Measurements from ENCODE around the gene CDKAL1. TPM values are rescaled to one million over a fixed set of nuclear protein-coding genes. Genes with fewer than 3 reads are reported as not detected.

The CDKAL1 gene
- total RNA-seq, 2 donors from 2014 or later = 12.1 to 19.0 TPM

- 76% methylated on average over 1 of the region's 1 CpG for WGBS
These were observed 239.6 kb downstream of the CDKAL1 start for GRCh38 chr6:20773822-20774221.

GRCh38 chr6:20775981-20776380, 241.7 kb downstream of the CDKAL1 start:
- intact Hi-C loops (cut with DNase I) = no loop called here
- no peaks in the 10 kb centered on the region for H3K27me3 ChIP-seq (replicated peaks; ENCODE audit: insufficient read depth)
- TF ChIP-seq POLR2AphosphoS5 (IDR thresholded peaks at IDR 0.05) (no peak), CTCF (IDR thresholded peaks at IDR 0.05) (no peak), POLR2A (IDR thresholded peaks at IDR 0.05) (no peak)
- H3K36me3 ChIP-seq = no peaks in the 10 kb centered on the region
- H3K4me3 ChIP-seq = no peak overlapping the region
- H3K27ac ChIP-seq = no peak overlapping the region
- DNase-seq (ENCODE audit: low spot score) = no peak
- 81% methylated on average over 1 of the region's 1 CpG for WGBS
- H3K9me3 ChIP-seq = no peaks in the 10 kb centered on the region
- no peaks in the 10 kb centered on the region for H3K4me1 ChIP-seq (replicated peaks)

More at GRCh38 chr6:20773822-20774221, 239.6 kb downstream of the CDKAL1 start:
- H3K27me3 ChIP-seq (replicated peaks; ENCODE audit: insufficient read depth) = no peaks in the 10 kb centered on the region
- H3K4me1 ChIP-seq (replicated peaks) = no peaks in the 10 kb centered on the region
- no peak for DNase-seq (ENCODE audit: low spot score)
- H3K36me3 ChIP-seq = no peaks in the 10 kb centered on the region
- no peak overlapping the region for H3K4me3 ChIP-seq
- TF ChIP-seq POLR2A (IDR thresholded peaks at IDR 0.05) (no peak), POLR2AphosphoS5 (IDR thresholded peaks at IDR 0.05) (no peak), CTCF (IDR thresholded peaks at IDR 0.05) (no peak)
- H3K9me3 ChIP-seq = no peaks in the 10 kb centered on the region
- intact Hi-C loops (cut with DNase I) = no loop called here
- no peak overlapping the region for H3K27ac ChIP-seq

GRCh38 chr6:20777801-20778200, 243.5 kb downstream of the CDKAL1 start:
- no peaks in the 10 kb centered on the region for H3K36me3 ChIP-seq
- no peak for DNase-seq (ENCODE audit: low spot score)
- no peak overlapping the region for H3K27ac ChIP-seq
- TF ChIP-seq CTCF (IDR thresholded peaks at IDR 0.05) = no peak
- no peaks in the 10 kb centered on the region for H3K27me3 ChIP-seq (replicated peaks; ENCODE audit: insufficient read depth)
- intact Hi-C loops (cut with DNase I) = no loop called here
- no peaks in the 10 kb centered on the region for H3K9me3 ChIP-seq
- no peak overlapping the region for H3K4me3 ChIP-seq
- H3K4me1 ChIP-seq (replicated peaks) = no peaks in the 10 kb centered on the region

GRCh38 chr6:20778459-20778858, 244.2 kb downstream of the CDKAL1 start:
- Histone ChIP-seq H3K36me3 (no peaks in the 10 kb centered on the region), H3K27me3 (replicated peaks; ENCODE audit: insufficient read depth) (no peaks in the 10 kb centered on the region), H3K27ac (no peak overlapping the region), H3K4me1 (replicated peaks) (no peaks in the 10 kb centered on the region), H3K4me3 (no peak overlapping the region), H3K9me3 (no peaks in the 10 kb centered on the region)
- no peak for TF ChIP-seq CTCF (IDR thresholded peaks at IDR 0.05)
- TF ChIP-seq POLR2AphosphoS5 (IDR thresholded peaks at IDR 0.05) = no peak
- no peak for TF ChIP-seq POLR2A (IDR thresholded peaks at IDR 0.05)
- 94% methylated on average over 5 of the region's 5 CpGs for WGBS
- intact Hi-C loops (cut with DNase I) = no loop called here
- no peak for DNase-seq (ENCODE audit: low spot score)

GRCh38 chr6:20778912-20779311, 244.7 kb downstream of the CDKAL1 start:
- Histone ChIP-seq H3K27me3 (replicated peaks; ENCODE audit: insufficient read depth) (no peaks in the 10 kb centered on the region), H3K36me3 (no peaks in the 10 kb centered on the region), H3K9me3 (no peaks in the 10 kb centered on the region), H3K4me1 (replicated peaks) (no peaks in the 10 kb centered on the region), H3K27ac (no peak overlapping the region), H3K4me3 (no peak overlapping the region)
- no peak for TF ChIP-seq POLR2A (IDR thresholded peaks at IDR 0.05)
- no peak for TF ChIP-seq POLR2AphosphoS5 (IDR thresholded peaks at IDR 0.05)
- TF ChIP-seq CTCF (IDR thresholded peaks at IDR 0.05) = no peak
- WGBS = 89% methylated on average over 6 of the region's 6 CpGs
- DNase-seq (ENCODE audit: low spot score) = no peak
- intact Hi-C loops (cut with DNase I) = no loop called here

Measured in prostate gland (tissue), 2 donors.